IMR-90 (cell line): ENCODE data around the gene NR6A1. TPM values are rescaled to one million over a fixed set of nuclear protein-coding genes. Genes with fewer than 3 reads are reported as not detected.

ENCODE experiments used
- ATAC-seq: fragments of 200-7000 bp; cut with Tn5 transposase; 2 replicates; pipeline ENCODE4 v1.9.1; 2020; ENCODE audit warnings: low read depth, mild to moderate bottlenecking, moderate library complexity
- BruUV-seq: library from RNA; stranded (reverse); fragments of 400-500 nt; replicated peaks from 2 replicates; lab custom pipeline; 2021; lab: Mats Ljungman, UMichigan
- CTCF ChIA-PET: fragments of 300-600 bp; formaldehyde crosslinking; extraction: SDS; loops from one replicate; lab custom pipeline; 2021; ENCODE audit warnings: antibody characterized with exemption; lab: Yijun Ruan, JAX
- POLR2A ChIA-PET: fragments of 300-600 bp; sonication (Branson Sonifier 250); formaldehyde crosslinking; loops from one replicate; lab custom pipeline; 2022; ENCODE audit warnings: antibody characterized with exemption; ENCODE audit not compliant: unreplicated experiment; lab: Charles Lee
- DNase-seq: peaks from one replicate; pipeline ENCODE4 v3.0.0; 2013
- H2AFZ ChIP-seq: replicated peaks from 2 replicates; pipeline ENCODE3; 2013; ENCODE audit warnings: low read length, mild to moderate bottlenecking; ENCODE audit not compliant: poor library complexity
- H2AK5ac ChIP-seq: 2 replicates; pipeline ENCODE4 v1.6.1; 2013; ENCODE audit warnings: low read depth, low read length, inconsistent platforms
- H2AK9ac ChIP-seq: replicated peaks from 2 replicates; pipeline ENCODE3; 2013; ENCODE audit warnings: mild to moderate bottlenecking, low read depth, low read length, moderate library complexity; ENCODE audit not compliant: poor library complexity
- H2BK120ac ChIP-seq: 2 replicates; pipeline ENCODE4 v1.6.1; 2013; ENCODE audit warnings: low read depth, low read length, inconsistent platforms
- H2BK15ac ChIP-seq: 3 replicates; pipeline ENCODE4 v1.6.1; 2013; ENCODE audit warnings: low read depth, low read length, inconsistent platforms
- H2BK20ac ChIP-seq: 2 replicates; pipeline ENCODE4 v1.6.1; 2013; ENCODE audit warnings: low read depth, mild to moderate bottlenecking, inconsistent platforms, low read length, moderate library complexity
- H2BK5ac ChIP-seq: 2 replicates; pipeline ENCODE4 v1.6.1; 2013; ENCODE audit warnings: mild to moderate bottlenecking, low read depth, low read length, inconsistent platforms; ENCODE audit not compliant: poor library complexity, severe bottlenecking
- H3K14ac ChIP-seq: replicated peaks from 2 replicates; pipeline ENCODE4 v1.6.1; 2013; ENCODE audit warnings: low read depth, low read length, inconsistent platforms
- H3K18ac ChIP-seq: 2 replicates; pipeline ENCODE4 v1.6.1; 2013; ENCODE audit warnings: low read depth, low read length, control low read depth
- H3K23ac ChIP-seq: 2 replicates; pipeline ENCODE4 v1.6.1; 2013; ENCODE audit warnings: low read depth, low read length, inconsistent platforms
- H3K27ac ChIP-seq: 2 replicates; pipeline ENCODE4 v1.5.1; 2013; ENCODE audit warnings: mild to moderate bottlenecking, control low read depth, low read length; ENCODE audit not compliant: insufficient read depth
- H3K27me3 ChIP-seq: 2 replicates; pipeline ENCODE4 v1.6.1; 2013; ENCODE audit warnings: low read length; ENCODE audit not compliant: control insufficient read depth, insufficient read depth
- H3K36me3 ChIP-seq: 2 replicates; pipeline ENCODE4 v1.6.1; 2013; ENCODE audit warnings: low read length, mixed read lengths; ENCODE audit not compliant: control insufficient read depth, insufficient read depth
- H3K4ac ChIP-seq: 2 replicates; pipeline ENCODE4 v1.6.1; 2013; ENCODE audit warnings: low read depth, low read length, inconsistent platforms
- H3K4me1 ChIP-seq: 2 replicates; pipeline ENCODE4 v1.6.1; 2013; ENCODE audit warnings: low read length, mixed read lengths; ENCODE audit not compliant: control insufficient read depth, insufficient read depth
- H3K4me2 ChIP-seq: 2 replicates; pipeline ENCODE4 v1.6.1; 2013; ENCODE audit warnings: low read depth, mild to moderate bottlenecking, control low read depth, low read length, moderate library complexity
- H3K4me3 ChIP-seq: 2 replicates; pipeline ENCODE4 v1.5.1; 2013; ENCODE audit warnings: low read depth, mild to moderate bottlenecking, control low read depth, low read length, moderate library complexity; ENCODE audit not compliant: insufficient read depth
- H3K56ac ChIP-seq: 2 replicates; pipeline ENCODE4 v1.6.1; 2013; ENCODE audit warnings: low read length, inconsistent platforms; ENCODE audit not compliant: insufficient read depth; ENCODE audit errors: extremely low read depth
- H3K79me1 ChIP-seq, 2 experiments: 2 replicates each; pipeline ENCODE4 v1.6.1; 2013; ENCODE audit warnings: low read length in 2 of 2, inconsistent platforms in 1 of 2, low read depth in 1 of 2
- H3K9ac ChIP-seq: 2 replicates; pipeline ENCODE4 v1.6.1; 2013; ENCODE audit warnings: low read depth, low read length, control low read depth
- H3K9me1 ChIP-seq: 2 replicates; pipeline ENCODE4 v1.6.1; 2013; ENCODE audit warnings: low read length, inconsistent platforms; ENCODE audit not compliant: insufficient read depth
- H3K9me3 ChIP-seq: 2 replicates; pipeline ENCODE4 v1.6.1; 2013; ENCODE audit warnings: low read length; ENCODE audit not compliant: control insufficient read depth, insufficient read depth
- H4K20me1 ChIP-seq: 2 replicates; pipeline ENCODE4 v1.6.1; 2013; ENCODE audit warnings: low read length, inconsistent platforms; ENCODE audit not compliant: insufficient read depth
- H4K5ac ChIP-seq: 2 replicates; pipeline ENCODE4 v1.6.1; 2013; ENCODE audit warnings: mild to moderate bottlenecking, low read depth, low read length, control low read depth
- H4K8ac ChIP-seq, 2 experiments: 2 replicates each; pipeline ENCODE4 v1.6.1; 2013; ENCODE audit warnings: low read depth in 2 of 2, low read length in 2 of 2, control low read depth in 1 of 2, inconsistent platforms in 1 of 2
- H4K91ac ChIP-seq: 2 replicates; pipeline ENCODE4 v1.6.1; 2013; ENCODE audit warnings: low read depth, low read length, inconsistent platforms; ENCODE audit not compliant: insufficient read depth
- BHLHE40 ChIP-seq: fragments of 150-350 bp; IDR thresholded peaks from 2 replicates; pipeline ENCODE4 v1.6.1; 2016; ENCODE audit warnings: mild to moderate bottlenecking, low read depth, low read length
- CHD1 ChIP-seq: IDR thresholded peaks from 2 replicates; pipeline ENCODE4 v1.6.1; 2012; ENCODE audit warnings: low read depth, low read length, improper control_type of control experiment
- ELK1 ChIP-seq: fragments of 150-350 bp; IDR thresholded peaks from 2 replicates; pipeline ENCODE4 v1.6.1; 2016; ENCODE audit warnings: low read depth, mild to moderate bottlenecking, low read length, moderate library complexity, borderline replicate concordance
- FOS ChIP-seq: fragments of 150-350 bp; IDR thresholded peaks from 2 replicates; pipeline ENCODE4 v1.6.1; 2016; ENCODE audit warnings: low read depth, low read length
- MAFK ChIP-seq: IDR thresholded peaks from 2 replicates; pipeline ENCODE4 v1.6.1; 2012; ENCODE audit warnings: low read depth, low read length, improper control_type of control experiment
- MAZ ChIP-seq: IDR thresholded peaks from 2 replicates; pipeline ENCODE4 v1.6.1; 2012; ENCODE audit warnings: low read depth, mild to moderate bottlenecking, low read length, improper control_type of control experiment, moderate library complexity, borderline replicate concordance
- MXI1 ChIP-seq: IDR thresholded peaks from 2 replicates; pipeline ENCODE4 v1.6.1; 2012; ENCODE audit warnings: low read depth, mild to moderate bottlenecking, low read length, moderate library complexity, borderline replicate concordance
- POLR2A ChIP-seq: IDR thresholded peaks from 2 replicates; pipeline ENCODE4 v1.6.1; 2012; ENCODE audit warnings: mild to moderate bottlenecking, low read depth, low read length
- RCOR1 ChIP-seq: IDR thresholded peaks from 2 replicates; pipeline ENCODE4 v1.6.1; 2012; ENCODE audit warnings: mild to moderate bottlenecking, low read length, improper control_type of control experiment; ENCODE audit not compliant: insufficient replicate concordance
- RFX5 ChIP-seq: IDR thresholded peaks from 2 replicates; pipeline ENCODE4 v1.8.0; 2012; ENCODE audit warnings: low read depth, mild to moderate bottlenecking, low read length, moderate library complexity
- WGBS, 2 experiments: methylation state at CpG; one replicate each; pipeline versions ENCODE4 v1.1.5 to v1.1.7; 2013; ENCODE audit warnings: missing lambda C conversion rate in 2 of 2; ENCODE audit not compliant: insufficient read length in 1 of 2; ENCODE audit errors: extremely low coverage in 2 of 2; 5-methylcytosine and 5-hydroxymethylcytosine counted together
- dilution Hi-C: fragments of 300-500 bp; cut with HindIII; formaldehyde crosslinking; loops from one replicate; pipeline ENCODE4 v1.14.3; 2018; ENCODE audit warnings: low sequenced_read_pairs; ENCODE audit not compliant: unreplicated experiment
- in situ Hi-C: fragments of 300-500 bp; cut with MboI; formaldehyde crosslinking; loops from 3 replicates; pipeline ENCODE4 v1.14.3; 2019; ENCODE audit warnings: low sequenced_read_pairs, inconsistent platforms, mixed read lengths
- intact Hi-C: fragments of 100-400 bp; cut with micrococcal nuclease; formaldehyde crosslinking; loops from 2 replicates; pipeline ENCODE4 v1.10.0; 2022
- polyA plus RNA-seq, 3 experiments: library from polyadenylated mRNA; depleted of rRNA; stranded (reverse); fragments of >200 nt; gene quantifications; 2 replicates each; pipeline ENCODE4 v1.2.3, GENCODE V29; 2012; ENCODE audit warnings: low replicate concordance in 1 of 3
- total RNA-seq: library from RNA; depleted of rRNA; stranded (reverse); fragments of >200 nt; gene quantifications from 2 replicates; pipeline ENCODE4 v1.2.3, GENCODE V29; 2012
- TF ChIP-seq, protein P1 (sequence below): conservative IDR thresholded peaks from 2 replicates; pipeline ENCODE4 v1.5.1; 2012; ENCODE audit warnings: mild to moderate bottlenecking, low read depth, low read length, improper control_type of control experiment
- TF ChIP-seq, protein P2 (sequence below): fragments of 150-350 bp; IDR thresholded peaks from 2 replicates; pipeline ENCODE4 v1.6.1; 2017; ENCODE audit warnings: mild to moderate bottlenecking, antibody characterized with exemption, low read length, low read depth

The NR6A1 gene
- total and polyA plus RNA-seq, 2 of the 4 experiments (the other 2 are of a cell fraction): 0.14 to 0.36 TPM

DNA sequence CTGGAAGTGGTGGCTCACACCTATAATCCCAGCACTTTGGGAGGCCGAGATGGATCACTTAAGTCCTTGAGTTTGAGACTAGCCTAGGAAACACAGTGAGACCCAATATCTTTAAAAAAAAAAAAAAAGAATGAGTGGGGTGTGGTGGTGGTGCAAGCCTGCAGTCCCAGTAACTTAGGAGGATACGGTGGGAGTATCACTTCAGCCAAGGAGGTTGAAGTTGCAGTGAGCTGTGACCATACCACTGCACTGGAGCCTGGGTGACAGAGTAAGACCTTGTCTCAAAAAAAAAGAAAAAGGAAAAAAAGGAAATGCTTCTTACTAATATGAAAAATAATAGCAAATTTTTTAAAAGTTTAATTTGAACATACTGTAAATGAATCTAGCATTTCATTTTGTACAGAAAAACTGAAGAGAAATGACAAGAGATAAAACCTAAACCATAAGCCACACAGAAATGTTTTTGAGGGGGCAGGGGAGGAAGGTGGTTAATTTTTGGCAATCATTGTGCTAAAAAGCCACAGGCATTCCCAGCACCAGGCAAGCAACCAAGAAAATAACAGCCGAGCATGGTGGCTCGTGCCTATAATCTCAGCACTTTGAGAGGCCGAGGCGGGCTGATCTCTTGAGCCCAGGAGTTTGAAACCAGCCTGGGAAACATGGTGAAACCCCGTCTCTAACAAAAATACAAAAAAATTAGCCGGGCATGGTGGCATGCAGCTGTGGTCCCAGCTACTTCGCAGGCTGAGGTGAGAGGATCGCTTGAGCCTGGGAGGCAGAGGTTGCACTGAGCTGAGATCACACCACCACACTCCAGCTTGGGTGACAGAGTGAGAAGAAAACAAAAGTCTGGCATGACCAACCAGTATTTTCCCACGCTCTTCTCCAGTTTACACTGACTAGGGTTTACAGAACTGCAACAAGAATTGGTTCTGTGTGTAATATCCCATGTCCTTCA, 149.5 kb downstream of the NR6A1 start:
- intact Hi-C loops (no loop called here), in situ Hi-C loops (no loop called here), dilution Hi-C loops (no loop called here)
- Histone ChIP-seq H3K56ac (no peak overlapping the region; the same call in 1 of the 2 replicates), H3K36me3 (no peaks in the 10 kb centered on the region), H3K4ac (no peak overlapping the region; the same call in 1 of the 2 replicates), H4K5ac (no peak overlapping the region), H3K9me1 (no peaks in the 10 kb centered on the region), H4K8ac (peak overlapping the region in 1 of 2 experiments; percentile 55; a peak in 1 of 4 replicates), H3K23ac (no peak overlapping the region), H3K9ac (no peak overlapping the region), H3K79me1 (no peaks in the 10 kb centered on the region), H3K18ac (peak overlapping the region; percentile 6; the same call in 1 of the 2 replicates), H2AK5ac (no peak overlapping the region), H2BK5ac (no peak overlapping the region), H3K27me3 (no peaks in the 10 kb centered on the region), H3K27ac (no peak overlapping the region), H4K91ac (no peak overlapping the region), H3K9me3 (no peaks in the 10 kb centered on the region), H3K4me2 (0 out of 2 replicates have a peak overlapping the region, but pooled peaks have one; percentile 14), H2AFZ (no peak overlapping the region), H3K14ac (0 out of 2 replicates have a peak overlapping the region, but pooled peaks have one; percentile 10), H3K4me1 (peaks cover 5% of the 10 kb centered on the region), H2BK120ac (peak overlapping the region; percentile 28; the same call in 1 of the 2 replicates), H2BK15ac (no peak overlapping the region; the same call in 2 of the 3 replicates), H2BK20ac (no peak overlapping the region; the same call in 1 of the 2 replicates), H2AK9ac (no peak overlapping the region), H4K20me1 (no peaks in the 10 kb centered on the region), H3K4me3 (no peak overlapping the region)
- POLR2A ChIA-PET: no interaction called here
- no peak for ATAC-seq
- CTCF ChIA-PET: interaction anchor here (0.7 to 1.2 kb wide), 4 partner anchors 70 to 90 kb away, joined by 3 to 5 read pairs (median 4); no protein-coding TSS in a partner anchor
- WGBS, 2 experiments: no CpG with 5 or more reads among the region's 11 CpGs
- TF ChIP-seq MAZ: no peak
- no peak for TF ChIP-seq RCOR1
- TF ChIP-seq, protein P1, sequence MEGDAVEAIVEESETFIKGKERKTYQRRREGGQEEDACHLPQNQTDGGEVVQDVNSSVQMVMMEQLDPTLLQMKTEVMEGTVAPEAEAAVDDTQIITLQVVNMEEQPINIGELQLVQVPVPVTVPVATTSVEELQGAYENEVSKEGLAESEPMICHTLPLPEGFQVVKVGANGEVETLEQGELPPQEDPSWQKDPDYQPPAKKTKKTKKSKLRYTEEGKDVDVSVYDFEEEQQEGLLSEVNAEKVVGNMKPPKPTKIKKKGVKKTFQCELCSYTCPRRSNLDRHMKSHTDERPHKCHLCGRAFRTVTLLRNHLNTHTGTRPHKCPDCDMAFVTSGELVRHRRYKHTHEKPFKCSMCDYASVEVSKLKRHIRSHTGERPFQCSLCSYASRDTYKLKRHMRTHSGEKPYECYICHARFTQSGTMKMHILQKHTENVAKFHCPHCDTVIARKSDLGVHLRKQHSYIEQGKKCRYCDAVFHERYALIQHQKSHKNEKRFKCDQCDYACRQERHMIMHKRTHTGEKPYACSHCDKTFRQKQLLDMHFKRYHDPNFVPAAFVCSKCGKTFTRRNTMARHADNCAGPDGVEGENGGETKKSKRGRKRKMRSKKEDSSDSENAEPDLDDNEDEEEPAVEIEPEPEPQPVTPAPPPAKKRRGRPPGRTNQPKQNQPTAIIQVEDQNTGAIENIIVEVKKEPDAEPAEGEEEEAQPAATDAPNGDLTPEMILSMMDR: no peak
- TF ChIP-seq MAFK: no peak
- TF ChIP-seq ELK1: no peak
- no peak for TF ChIP-seq CHD1
- TF ChIP-seq POLR2A: no peak
- TF ChIP-seq, protein P2, sequence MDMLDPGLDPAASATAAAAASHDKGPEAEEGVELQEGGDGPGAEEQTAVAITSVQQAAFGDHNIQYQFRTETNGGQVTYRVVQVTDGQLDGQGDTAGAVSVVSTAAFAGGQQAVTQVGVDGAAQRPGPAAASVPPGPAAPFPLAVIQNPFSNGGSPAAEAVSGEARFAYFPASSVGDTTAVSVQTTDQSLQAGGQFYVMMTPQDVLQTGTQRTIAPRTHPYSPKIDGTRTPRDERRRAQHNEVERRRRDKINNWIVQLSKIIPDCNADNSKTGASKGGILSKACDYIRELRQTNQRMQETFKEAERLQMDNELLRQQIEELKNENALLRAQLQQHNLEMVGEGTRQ: no peak
- no peak; the same call in 1 of the 2 replicates for TF ChIP-seq BHLHE40
- no peak for TF ChIP-seq MXI1
- no peak for TF ChIP-seq FOS
- TF ChIP-seq RFX5: no peak
- DNase-seq: peak; percentile 37
- BruUV-seq: no TSS peak
